Endothelial cell of umbilical vein (primary cell): ENCODE data around the gene PDE7B. TPM values are rescaled to one million over a fixed set of nuclear protein-coding genes. Genes with fewer than 3 reads are reported as not detected.

Experiments
- BruUV-seq: library from RNA; stranded (reverse); fragments of 400-500 nt; replicated peaks from 2 replicates; lab custom pipeline; 2021; lab: Mats Ljungman, UMichigan
- CTCF ChIA-PET: fragments of 300-600, 350-600 bp; sonication (Branson Sonifier 250); formaldehyde crosslinking; loops from one replicate; lab custom pipeline; 2021; ENCODE audit warnings: antibody characterized with exemption, inconsistent platforms; lab: Charles Lee
- POLR2A ChIA-PET: fragments of 300-600, 350-600 bp; sonication (Branson Sonifier 250); formaldehyde crosslinking; loops from one replicate; lab custom pipeline; 2021; ENCODE audit warnings: antibody characterized with exemption, inconsistent platforms; lab: Charles Lee
- DNase-seq: peaks from one replicate; pipeline ENCODE4 v3.0.0-alpha.2; 2011; ENCODE audit warnings: low read depth, low spot score
- FAIRE-seq: peaks from 2 replicates; lab custom pipeline; 2011; peaks lifted over from hg19 to GRCh38; lab: Jason Lieb, UNC
- H2AFZ ChIP-seq: 2 replicates; pipeline ENCODE4 v1.6.0; 2012; ENCODE audit warnings: low read depth, low read length, control low read depth, inconsistent platforms
- H3K27ac ChIP-seq: 2 replicates; pipeline ENCODE4 v1.5.1; 2011; ENCODE audit warnings: low read depth, mild to moderate bottlenecking, control low read depth, low read length, moderate library complexity; ENCODE audit not compliant: insufficient read depth
- H3K27me3 ChIP-seq, 2 experiments: 2 replicates each; pipeline versions ENCODE4 v1.6.0 to v1.6.1; 2011; ENCODE audit warnings: low read length in 2 of 2, mixed read lengths in 1 of 2; ENCODE audit not compliant: control insufficient read depth in 2 of 2, insufficient read depth in 2 of 2
- H3K36me3 ChIP-seq, 2 experiments: 2 replicates in 1 of 2; 3 replicates in 1 of 2; pipeline ENCODE4 v1.5.1; 2011; ENCODE audit warnings: low read length in 2 of 2, mild to moderate bottlenecking in 1 of 2, moderate library complexity in 1 of 2; ENCODE audit not compliant: control insufficient read depth in 2 of 2, insufficient read depth in 2 of 2; ENCODE audit errors: extremely low read depth in 1 of 2
- H3K4me1 ChIP-seq: 3 replicates; pipeline ENCODE4 v1.5.1; 2011; ENCODE audit warnings: mild to moderate bottlenecking, low read length; ENCODE audit not compliant: control insufficient read depth, insufficient read depth; ENCODE audit errors: extremely low read depth
- H3K4me2 ChIP-seq: 2 replicates; pipeline ENCODE4 v1.6.1; 2011; ENCODE audit warnings: low read length, control low read depth, mixed read lengths; ENCODE audit not compliant: insufficient read depth
- H3K4me3 ChIP-seq, 3 experiments: fragments of 200-600 bp in 1 of 3; sonication (generic), shearing (Covaris generic) in 1 of 3; replicated peaks in 1 of 3; 2 replicates each; pipeline ENCODE4 v1.5.1; 2011 to 2016; ENCODE audit warnings: control low read depth in 3 of 3, low read length in 3 of 3, mild to moderate bottlenecking in 2 of 3, inconsistent platforms in 1 of 3, low read depth in 1 of 3, moderate library complexity in 1 of 3; ENCODE audit not compliant: insufficient read depth in 1 of 3
- H3K79me2 ChIP-seq: 2 replicates; pipeline ENCODE4 v1.6.0; 2012; ENCODE audit warnings: low read length, inconsistent platforms; ENCODE audit not compliant: control insufficient read depth, insufficient read depth
- H3K9ac ChIP-seq: replicated peaks from 2 replicates; pipeline ENCODE3; 2011; ENCODE audit warnings: low read length, control low read depth; ENCODE audit not compliant: insufficient read depth; ENCODE audit errors: extremely low read depth
- H3K9me1 ChIP-seq: replicated peaks from 3 replicates; pipeline ENCODE4 v1.6.0; 2011; ENCODE audit warnings: mild to moderate bottlenecking, low read length; ENCODE audit not compliant: control insufficient read depth, insufficient read depth; ENCODE audit errors: extremely low read depth
- H3K9me3 ChIP-seq: replicated peaks from 2 replicates; pipeline ENCODE4 v1.5.1; 2012; ENCODE audit warnings: low read length, inconsistent platforms; ENCODE audit not compliant: control insufficient read depth, insufficient read depth
- H4K20me1 ChIP-seq: replicated peaks from 2 replicates; pipeline ENCODE3; 2011; ENCODE audit warnings: mild to moderate bottlenecking, low read length; ENCODE audit not compliant: control insufficient read depth, insufficient read depth; ENCODE audit errors: extremely low read depth
- EZH2 ChIP-seq: IDR thresholded peaks from 2 replicates; pipeline ENCODE4 v1.6.1; 2012; ENCODE audit warnings: borderline replicate concordance, low read depth, mild to moderate bottlenecking, moderate library complexity, low read length, inconsistent platforms; ENCODE audit not compliant: severe bottlenecking
- FOS ChIP-seq: IDR thresholded peaks from 2 replicates; pipeline ENCODE4 v1.6.1; 2011; ENCODE audit warnings: mild to moderate bottlenecking, low read length, moderate library complexity, borderline replicate concordance; ENCODE audit not compliant: insufficient read depth
- GATA2 ChIP-seq: IDR thresholded peaks from 2 replicates; pipeline ENCODE4 v1.7.0; 2011; ENCODE audit warnings: low read depth, mild to moderate bottlenecking, moderate library complexity, mixed read lengths, low read length; ENCODE audit not compliant: insufficient read length, insufficient read depth
- JUN ChIP-seq: IDR thresholded peaks from 2 replicates; pipeline ENCODE4 v1.6.1; 2011; ENCODE audit warnings: borderline replicate concordance, low read depth; ENCODE audit not compliant: insufficient read length, insufficient read depth
- MYC ChIP-seq: IDR thresholded peaks from one replicate; pipeline ENCODE4 v1.6.1; 2011; ENCODE audit warnings: mild to moderate bottlenecking, low read depth, low read length
- POLR2A ChIP-seq: IDR thresholded peaks from 2 replicates; pipeline ENCODE4 v1.6.1; 2012; ENCODE audit warnings: low read depth, mild to moderate bottlenecking, control low read depth, low read length
- POLR2AphosphoS5 ChIP-seq: IDR thresholded peaks from 2 replicates; pipeline ENCODE4 v1.6.1; 2012; ENCODE audit warnings: low read depth, mild to moderate bottlenecking, control low read depth, low read length, moderate library complexity; ENCODE audit not compliant: insufficient read depth
- dilution Hi-C: fragments of 300-500 bp; cut with MboI; formaldehyde crosslinking; loops from one replicate; pipeline ENCODE4 v1.15.0; 2019; ENCODE audit warnings: low sequenced_read_pairs; ENCODE audit not compliant: extremely low pct_ligation_motif_present
- intact Hi-C: fragments of 100-400 bp; cut with micrococcal nuclease; formaldehyde crosslinking; loops from one replicate; pipeline ENCODE4 v1.10.0; 2022
- polyA plus RNA-seq, 4 experiments: library from polyadenylated mRNA; depleted of rRNA in 3 of 4; stranded (reverse) in 3 of 4; unstranded in 1 of 4; fragments of >200 nt; gene quantifications; 2 replicates each; pipeline versions ENCODE4 v1.2.1 to v1.2.3, GENCODE V29; 2011 to 2012; ENCODE audit warnings: missing spikeins in 1 of 4
- total RNA-seq: library from RNA; stranded (reverse); gene quantifications from 2 replicates; pipeline ENCODE4 v1.2.3, GENCODE V29; 2021
- TF ChIP-seq, protein P1 (sequence below), 2 donors: IDR thresholded peaks; 1 replicate in 1 of 2; 2 replicates in 1 of 2; pipeline ENCODE4 v1.5.1; 2011; ENCODE audit warnings: low read length in 2 of 2, mild to moderate bottlenecking in 2 of 2, moderate library complexity in 2 of 2, control low read depth in 1 of 2, inconsistent platforms in 1 of 2, low read depth in 1 of 2; ENCODE audit not compliant: insufficient read depth in 1 of 2; ENCODE audit errors: extremely low read depth in 1 of 2
- TF ChIP-seq, protein P2 (sequence below): IDR thresholded peaks from 2 replicates; pipeline ENCODE4 v1.6.1; 2011; ENCODE audit not compliant: insufficient read depth, insufficient read length

Gene PDE7B
- total and polyA plus RNA-seq, 2 donors (not counting 3 experiments of a cell fraction or from before 2014, with no cell fraction given): 20.6 to 25.1 TPM

DNA sequence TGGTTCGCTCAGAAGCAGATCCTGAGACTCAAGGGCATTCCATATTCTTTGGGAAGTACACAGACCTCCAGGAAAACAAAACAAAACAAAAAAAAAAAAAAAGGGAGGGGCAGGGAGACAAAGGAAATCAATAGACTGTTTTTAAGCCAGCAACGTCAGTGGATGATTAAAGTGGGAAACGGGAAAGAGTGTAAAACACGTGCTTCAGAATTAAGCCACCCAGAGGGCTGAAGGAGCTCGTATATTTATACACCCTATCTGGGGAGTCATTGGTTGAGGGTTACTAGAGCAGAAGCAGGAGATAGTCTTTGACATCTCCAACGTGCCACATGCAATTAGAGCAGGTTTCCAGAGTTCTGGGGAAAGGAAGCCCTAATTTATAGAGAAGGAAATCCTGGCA, 26.2 kb downstream of the PDE7B start:
- FAIRE-seq (no peak), DNase-seq (no peak)
- H4K20me1 ChIP-seq: no peaks in the 10 kb centered on the region
- H3K4me2 ChIP-seq: no peak overlapping the region
- no peaks in the 10 kb centered on the region for H3K9me1 ChIP-seq
- H3K27ac ChIP-seq: no peak overlapping the region
- no peak overlapping the region for H3K4me3 ChIP-seq
- H3K79me2 ChIP-seq: no peaks in the 10 kb centered on the region
- H2AFZ ChIP-seq: no peak overlapping the region
- no peaks in the 10 kb centered on the region for H3K9me3 ChIP-seq
- intact Hi-C loops: no loop called here
- no peaks in the 10 kb centered on the region for H3K4me1 ChIP-seq
- no TSS peak for BruUV-seq
- ChIA-PET CTCF (no interaction called here), POLR2A (no interaction called here)
- H3K36me3 ChIP-seq: no peaks in the 10 kb centered on the region
- H3K27me3 ChIP-seq: no peaks in the 10 kb centered on the region
- no peak overlapping the region for H3K9ac ChIP-seq
- TF ChIP-seq FOS: no peak
- TF ChIP-seq MYC: no peak
- no peak for TF ChIP-seq POLR2A
- TF ChIP-seq POLR2AphosphoS5: no peak
- TF ChIP-seq EZH2: no peak
- TF ChIP-seq, protein P1, sequence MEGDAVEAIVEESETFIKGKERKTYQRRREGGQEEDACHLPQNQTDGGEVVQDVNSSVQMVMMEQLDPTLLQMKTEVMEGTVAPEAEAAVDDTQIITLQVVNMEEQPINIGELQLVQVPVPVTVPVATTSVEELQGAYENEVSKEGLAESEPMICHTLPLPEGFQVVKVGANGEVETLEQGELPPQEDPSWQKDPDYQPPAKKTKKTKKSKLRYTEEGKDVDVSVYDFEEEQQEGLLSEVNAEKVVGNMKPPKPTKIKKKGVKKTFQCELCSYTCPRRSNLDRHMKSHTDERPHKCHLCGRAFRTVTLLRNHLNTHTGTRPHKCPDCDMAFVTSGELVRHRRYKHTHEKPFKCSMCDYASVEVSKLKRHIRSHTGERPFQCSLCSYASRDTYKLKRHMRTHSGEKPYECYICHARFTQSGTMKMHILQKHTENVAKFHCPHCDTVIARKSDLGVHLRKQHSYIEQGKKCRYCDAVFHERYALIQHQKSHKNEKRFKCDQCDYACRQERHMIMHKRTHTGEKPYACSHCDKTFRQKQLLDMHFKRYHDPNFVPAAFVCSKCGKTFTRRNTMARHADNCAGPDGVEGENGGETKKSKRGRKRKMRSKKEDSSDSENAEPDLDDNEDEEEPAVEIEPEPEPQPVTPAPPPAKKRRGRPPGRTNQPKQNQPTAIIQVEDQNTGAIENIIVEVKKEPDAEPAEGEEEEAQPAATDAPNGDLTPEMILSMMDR (IDR thresholded peaks at IDR 0.05; ENCODE audit: extremely low read depth in 1 of 2, insufficient read depth in 1 of 2, low read depth in 1 of 2, low read length in 2 of 2): no peak
- TF ChIP-seq GATA2: no peak
- TF ChIP-seq, protein P2, sequence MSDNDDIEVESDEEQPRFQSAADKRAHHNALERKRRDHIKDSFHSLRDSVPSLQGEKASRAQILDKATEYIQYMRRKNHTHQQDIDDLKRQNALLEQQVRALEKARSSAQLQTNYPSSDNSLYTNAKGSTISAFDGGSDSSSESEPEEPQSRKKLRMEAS: no peak
- no peak for TF ChIP-seq JUN
- dilution Hi-C loops: no loop called here
